ENCODE results near the gene MOAP1. TPM values are rescaled to one million over a fixed set of nuclear protein-coding genes. Genes with fewer than 3 reads are reported as not detected.
"Not testable (repeated sequence)": the region's sequence is repeated elsewhere in the genome, so short reads cannot be mapped to it uniquely, and the experiment has no call there.

MOAP1 gene
- total RNA-seq, 1 donor from 2014 or later = 19.3 TPM

- no peak for TF ChIP-seq CTCF (conservative IDR thresholded peaks at IDR 0.05)
- Mint-ChIP-seq H3K4me1 (ENCODE audit: unreplicated experiment) (peaks cover 21% of the 10 kb centered on the region), H3K4me3 (peak overlapping the region; percentile 93), H3K27ac (peak overlapping the region; percentile 89), H3K36me3 (no peaks in the 10 kb centered on the region), H3K9me3 (no peaks in the 10 kb centered on the region), H3K27me3 (no peaks in the 10 kb centered on the region)
- DNase-seq (ENCODE audit: extremely low spot score, unreplicated experiment) = no peak
Measured at GRCh38 chr14:93183596-93184317, 940 bp downstream of the MOAP1 start.

GRCh38 chr14:93175492-93175891 lies 9.2 kb downstream of the MOAP1 start:
- Mint-ChIP-seq H3K9me3 (no peaks in the 10 kb centered on the region), H3K4me3 (no peak overlapping the region), H3K27ac (no peak overlapping the region), H3K4me1 (ENCODE audit: unreplicated experiment) (peaks cover 8% of the 10 kb centered on the region), H3K36me3 (no peaks in the 10 kb centered on the region), H3K27me3 (no peaks in the 10 kb centered on the region)
- no peak for TF ChIP-seq CTCF (conservative IDR thresholded peaks at IDR 0.05)
- DNase-seq (ENCODE audit: extremely low spot score, unreplicated experiment) = no peak

GRCh38 chr14:93174731-93175130 lies 10.0 kb downstream of the MOAP1 start:
- not testable (repeated sequence) for H3K36me3 Mint-ChIP-seq; DNase-seq (ENCODE audit: extremely low spot score, unreplicated experiment); H3K27me3 Mint-ChIP-seq; H3K27ac Mint-ChIP-seq; H3K4me1 Mint-ChIP-seq (ENCODE audit: unreplicated experiment); H3K4me3 Mint-ChIP-seq; H3K9me3 Mint-ChIP-seq

- Mint-ChIP-seq H3K4me1 (ENCODE audit: unreplicated experiment) (peaks cover 8% of the 10 kb centered on the region), H3K27ac (no peak overlapping the region), H3K27me3 (no peaks in the 10 kb centered on the region), H3K9me3 (no peaks in the 10 kb centered on the region), H3K4me3 (no peak overlapping the region), H3K36me3 (no peaks in the 10 kb centered on the region)
- DNase-seq (ENCODE audit: extremely low spot score, unreplicated experiment) = no peak
- no peak for TF ChIP-seq CTCF (conservative IDR thresholded peaks at IDR 0.05)
Measured at GRCh38 chr14:93173943-93174395, 10.7 kb downstream of the MOAP1 start.

GRCh38 chr14:93171376-93171775 lies 13.3 kb downstream of the MOAP1 start:
- H3K27ac Mint-ChIP-seq = no peak overlapping the region
- H3K4me1 Mint-ChIP-seq (ENCODE audit: unreplicated experiment) = peaks cover 4% of the 10 kb centered on the region
- no peaks in the 10 kb centered on the region for H3K36me3 Mint-ChIP-seq
- no peak for TF ChIP-seq CTCF (conservative IDR thresholded peaks at IDR 0.05)
- DNase-seq (ENCODE audit: extremely low spot score, unreplicated experiment) = no peak
- no peak overlapping the region for H3K4me3 Mint-ChIP-seq
- H3K27me3 Mint-ChIP-seq = no peaks in the 10 kb centered on the region
- no peaks in the 10 kb centered on the region for H3K9me3 Mint-ChIP-seq

- H3K9me3 Mint-ChIP-seq; H3K27me3 Mint-ChIP-seq; H3K27ac Mint-ChIP-seq; H3K36me3 Mint-ChIP-seq; H3K4me3 Mint-ChIP-seq; DNase-seq (ENCODE audit: extremely low spot score, unreplicated experiment); H3K4me1 Mint-ChIP-seq (ENCODE audit: unreplicated experiment): not testable (repeated sequence)
Measured at GRCh38 chr14:93170141-93170540, 14.6 kb downstream of the MOAP1 start.

- not testable (repeated sequence) for H3K9me3 Mint-ChIP-seq; H3K4me1 Mint-ChIP-seq (ENCODE audit: unreplicated experiment); H3K4me3 Mint-ChIP-seq; H3K27me3 Mint-ChIP-seq; DNase-seq (ENCODE audit: extremely low spot score, unreplicated experiment); H3K36me3 Mint-ChIP-seq; H3K27ac Mint-ChIP-seq
Measured at GRCh38 chr14:93169619-93170018, 15.1 kb downstream of the MOAP1 start.

- not testable (repeated sequence) for H3K27me3 Mint-ChIP-seq; H3K27ac Mint-ChIP-seq; DNase-seq (ENCODE audit: extremely low spot score, unreplicated experiment)
Measured at GRCh38 chr14:93168610-93169009, 16.1 kb downstream of the MOAP1 start.

GRCh38 chr14:93165271-93166265 lies 19.1 kb downstream of the MOAP1 start:
- not testable (repeated sequence) for H3K27me3 Mint-ChIP-seq; DNase-seq (ENCODE audit: extremely low spot score, unreplicated experiment); H3K4me1 Mint-ChIP-seq (ENCODE audit: unreplicated experiment); H3K9me3 Mint-ChIP-seq; H3K27ac Mint-ChIP-seq; H3K36me3 Mint-ChIP-seq; H3K4me3 Mint-ChIP-seq

More at GRCh38 chr14:93168610-93169009, 16.1 kb downstream of the MOAP1 start:
- H3K36me3 Mint-ChIP-seq; H3K4me1 Mint-ChIP-seq (ENCODE audit: unreplicated experiment); H3K4me3 Mint-ChIP-seq; H3K9me3 Mint-ChIP-seq: not testable (repeated sequence)
